NCI-H2196 (cell line): Measurements from ENCODE around the gene MOB3B.

Experiments
- DNase-seq: peaks from one replicate; lab custom pipeline; 2025; ENCODE audit not compliant: unreplicated experiment; lab: John Stamatoyannopoulos, UW

MOB3B gene

GRCh38 chr9:27368316-27368985, 161.2 kb downstream of the MOB3B start:
- no peak for DNase-seq

GRCh38 chr9:27367921-27368315, 161.7 kb downstream of the MOB3B start:
- DNase-seq = no peak

DNA sequence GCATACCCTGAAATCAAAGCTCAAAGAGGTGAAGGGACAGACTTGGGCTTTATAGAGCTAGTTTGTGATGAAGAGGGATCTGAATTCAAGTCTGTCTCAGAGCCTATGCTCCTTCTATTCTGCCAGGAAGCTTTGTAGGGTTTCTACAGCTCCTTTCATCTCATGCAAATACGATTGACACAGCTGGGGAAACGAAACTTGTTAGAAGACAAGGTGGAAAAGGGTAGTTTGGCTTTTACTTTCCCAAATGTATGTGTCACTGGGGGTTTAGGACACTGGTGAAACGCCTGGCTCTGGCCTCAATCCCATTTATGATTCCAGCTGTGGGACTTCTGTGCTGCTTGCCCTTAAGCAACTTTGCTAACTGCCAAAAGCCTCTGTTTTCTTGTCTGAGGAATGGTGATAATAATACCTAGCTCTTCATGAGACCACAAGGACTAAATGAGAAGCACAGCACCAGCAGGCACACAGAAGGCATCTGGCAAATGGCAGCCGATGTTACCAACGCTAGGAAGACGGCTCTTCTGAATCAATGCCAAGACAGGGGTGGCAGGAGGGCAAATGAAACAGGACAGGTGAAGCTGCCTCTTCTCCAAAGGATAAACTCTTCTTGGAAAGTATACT, 162.3 kb downstream of the MOB3B start:
- DNase-seq = no peak

GRCh38 chr9:27365707-27366376, 163.8 kb downstream of the MOB3B start:
- DNase-seq = no peak

DNA sequence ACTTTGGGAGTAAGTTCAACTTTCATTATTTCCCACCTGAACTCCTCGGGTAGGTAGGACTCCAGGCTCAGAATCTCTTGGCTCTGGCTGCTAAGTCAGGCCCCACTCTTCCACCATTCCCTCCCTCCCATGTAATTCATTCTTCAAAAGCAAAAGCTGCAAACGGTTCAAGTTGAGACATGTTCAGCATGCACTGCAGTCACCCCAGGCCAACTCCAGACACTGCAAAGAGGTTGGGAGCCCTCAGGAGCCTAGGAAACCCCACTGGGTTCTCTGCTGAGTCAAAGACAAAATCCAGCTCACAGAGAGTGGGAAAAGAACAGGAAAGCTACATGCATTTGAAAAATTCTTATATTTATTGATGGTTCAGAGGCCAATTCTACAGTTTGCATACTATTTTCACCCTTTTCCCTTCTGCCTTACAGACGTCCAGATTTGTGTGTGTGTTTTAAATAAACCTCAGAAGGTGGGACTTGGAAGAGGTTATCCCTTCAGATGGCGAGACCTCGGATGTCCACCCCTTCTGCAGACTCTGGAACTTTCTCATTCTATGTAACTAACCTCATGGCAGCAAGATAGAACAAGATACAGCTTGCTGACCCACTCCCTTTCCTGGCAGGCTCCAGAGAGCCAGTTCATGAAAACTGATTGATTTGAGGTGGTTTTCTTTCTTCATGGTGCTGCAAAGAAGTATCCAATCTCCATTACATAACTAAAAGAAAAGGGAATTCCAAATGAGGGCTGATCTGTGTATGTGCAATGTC, 167.0 kb downstream of the MOB3B start:
- DNase-seq = no peak

DNA sequence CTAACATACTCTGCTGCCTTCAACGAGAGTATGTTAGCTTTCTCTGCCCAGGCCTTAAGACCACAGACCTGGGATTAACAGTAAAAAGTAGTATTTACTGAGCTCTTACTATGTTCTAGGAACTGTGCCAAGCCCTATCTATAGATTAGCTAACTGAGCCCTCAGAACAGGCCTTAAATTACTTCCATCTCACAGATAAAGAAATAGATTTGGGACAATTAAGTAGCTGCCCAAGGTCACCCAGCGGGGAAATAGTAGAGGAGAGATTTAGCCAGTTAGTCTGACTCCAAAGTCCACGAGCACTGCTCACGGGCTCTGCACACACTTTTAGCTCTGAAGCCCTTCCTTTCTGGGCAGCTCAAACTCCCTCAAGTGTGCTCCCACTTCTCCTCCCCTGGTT, 168.1 kb downstream of the MOB3B start:
- DNase-seq = no peak

GRCh38 chr9:27359763-27360162, 169.9 kb downstream of the MOB3B start:
- no peak for DNase-seq

GRCh38 chr9:27358007-27358406, 171.6 kb downstream of the MOB3B start:
- DNase-seq = no peak

- DNase-seq = no peak
These were observed 173.2 kb downstream of the MOB3B start for GRCh38 chr9:27356446-27356845.

DNA sequence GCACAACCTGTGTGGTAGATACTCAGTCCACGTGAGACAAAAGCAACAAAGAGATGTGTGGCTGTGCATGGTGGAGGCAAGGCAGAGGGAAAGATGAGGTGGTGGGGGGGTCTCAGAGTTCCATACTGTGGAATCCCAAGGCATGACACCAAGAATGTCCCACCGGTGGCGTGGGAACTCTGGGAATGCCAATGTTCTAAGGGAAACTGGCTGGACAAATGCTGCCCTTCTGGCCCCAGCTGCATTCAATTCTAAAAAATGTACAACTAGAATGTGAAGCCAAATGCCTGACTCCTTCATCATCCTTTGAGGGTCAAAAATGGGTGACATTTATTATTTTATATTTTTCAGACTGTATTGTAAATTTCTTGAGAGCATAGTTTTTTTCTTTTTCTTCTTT, 174.4 kb downstream of the MOB3B start:
- no peak for DNase-seq

GRCh38 chr9:27353474-27354229, 176.0 kb downstream of the MOB3B start:
- DNase-seq = no peak

- DNase-seq = no peak
These were observed 176.5 kb downstream of the MOB3B start for GRCh38 chr9:27353166-27353473.

- no peak for DNase-seq
These were observed 177.0 kb downstream of the MOB3B start for GRCh38 chr9:27352457-27353165.

DNA sequence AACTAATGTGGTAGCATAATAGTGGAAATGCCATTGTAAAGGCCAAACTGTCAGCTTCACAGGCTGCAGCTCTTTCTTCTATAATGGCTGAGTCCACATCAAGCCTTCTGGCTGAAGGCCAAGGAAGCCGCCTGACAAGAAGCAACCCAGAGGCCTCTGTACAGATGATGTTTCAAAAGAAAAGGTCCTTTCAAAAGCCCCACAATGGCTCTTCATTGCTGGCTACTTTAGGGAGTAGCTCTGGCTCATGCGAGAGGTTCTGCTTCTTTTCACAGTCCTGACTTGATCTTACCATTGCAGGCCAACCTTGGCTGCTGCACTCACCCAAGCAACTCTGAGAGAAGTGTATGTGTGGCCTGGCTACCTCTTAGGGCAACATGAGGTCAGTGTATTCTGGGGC, 178.2 kb downstream of the MOB3B start:
- DNase-seq = no peak

DNA sequence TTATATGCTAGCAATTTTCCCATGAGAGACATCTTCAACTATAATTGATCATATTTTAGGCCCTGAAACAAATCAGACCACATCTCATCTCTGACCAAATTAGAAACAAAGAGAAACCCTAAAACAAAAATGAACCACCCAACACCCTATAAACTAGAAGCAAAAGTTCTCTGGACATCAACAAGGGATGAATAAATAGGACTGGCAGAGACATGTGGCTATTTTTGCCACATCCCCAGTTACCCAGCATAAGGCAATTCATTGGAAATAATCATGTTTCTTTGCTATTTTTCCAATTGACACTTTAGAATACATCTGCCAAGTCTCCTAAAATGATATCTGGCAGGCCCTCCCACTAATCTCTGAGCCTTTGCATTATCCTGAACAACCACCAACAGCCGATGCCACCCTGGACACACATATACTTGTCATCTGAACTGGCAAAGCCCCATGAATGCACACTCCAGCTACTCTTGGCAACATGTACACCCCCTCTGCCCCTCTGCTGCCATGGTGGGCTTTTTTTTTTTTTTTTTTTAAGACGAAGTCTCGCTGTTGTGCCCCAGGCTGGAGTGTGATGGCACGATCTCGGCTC, 179.1 kb downstream of the MOB3B start:
- DNase-seq = no peak

GRCh38 chr9:27349698-27350080, 179.9 kb downstream of the MOB3B start:
- no peak for DNase-seq

DNA sequence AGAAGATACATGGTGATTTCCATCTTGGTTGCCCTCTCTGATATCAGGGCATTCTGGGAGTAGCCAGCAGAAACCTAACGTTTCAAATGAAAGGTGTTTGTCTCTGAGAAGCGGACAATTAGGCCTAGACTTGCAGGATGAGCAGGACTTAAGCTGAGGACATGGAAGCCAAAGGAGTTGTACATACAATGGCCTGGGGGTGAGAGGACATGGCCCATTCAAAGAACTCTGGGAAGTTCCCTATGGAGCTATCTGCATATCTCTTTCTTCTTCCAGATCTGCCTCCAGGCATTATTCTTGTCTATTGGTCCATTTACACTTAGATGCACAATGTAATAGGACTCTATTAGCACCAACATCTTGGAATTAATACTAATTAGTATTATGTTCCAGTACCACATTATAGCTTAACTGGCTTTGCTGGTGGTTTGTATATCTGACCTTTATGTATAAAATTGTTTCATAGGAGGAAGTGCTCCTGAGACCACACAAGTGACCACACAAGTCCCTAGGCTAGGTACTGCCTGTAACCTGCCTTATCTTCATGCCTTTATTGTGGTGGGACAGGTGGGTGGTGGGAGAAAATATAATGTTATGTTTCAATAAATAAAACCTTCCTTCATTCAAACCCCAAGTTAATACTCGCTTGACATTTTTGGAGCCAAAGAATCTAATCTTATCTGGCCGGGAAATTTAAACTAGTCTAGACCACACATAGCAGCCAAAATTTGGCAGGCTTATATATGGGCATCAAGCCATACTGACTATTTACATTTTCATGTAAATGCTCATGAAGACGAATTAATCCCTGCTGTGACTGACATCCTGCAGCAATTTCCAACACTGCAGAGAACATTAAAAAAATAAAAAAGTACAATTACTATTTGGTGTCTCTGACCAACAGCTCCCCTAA, 180.6 kb downstream of the MOB3B start:
- DNase-seq = no peak

DNA sequence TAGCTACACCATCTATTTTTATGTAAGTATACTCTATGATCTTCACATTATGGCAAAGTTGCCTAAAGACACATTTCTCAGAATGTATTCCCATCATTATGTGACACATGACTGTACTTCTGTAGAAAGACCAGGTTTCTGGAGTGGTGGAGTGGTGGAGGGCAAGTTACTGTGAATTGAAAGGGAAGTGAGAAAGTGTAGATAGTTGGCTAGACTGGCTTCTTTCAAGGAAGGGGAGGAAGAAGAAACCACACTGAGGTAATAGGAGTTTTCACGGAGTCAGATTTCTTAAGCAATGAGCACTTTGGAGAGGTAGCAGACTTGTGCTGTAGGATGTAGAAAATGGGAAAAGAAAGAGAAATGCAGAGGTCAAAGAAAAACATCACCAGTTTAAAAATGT, 181.7 kb downstream of the MOB3B start:
- DNase-seq = no peak

DNA sequence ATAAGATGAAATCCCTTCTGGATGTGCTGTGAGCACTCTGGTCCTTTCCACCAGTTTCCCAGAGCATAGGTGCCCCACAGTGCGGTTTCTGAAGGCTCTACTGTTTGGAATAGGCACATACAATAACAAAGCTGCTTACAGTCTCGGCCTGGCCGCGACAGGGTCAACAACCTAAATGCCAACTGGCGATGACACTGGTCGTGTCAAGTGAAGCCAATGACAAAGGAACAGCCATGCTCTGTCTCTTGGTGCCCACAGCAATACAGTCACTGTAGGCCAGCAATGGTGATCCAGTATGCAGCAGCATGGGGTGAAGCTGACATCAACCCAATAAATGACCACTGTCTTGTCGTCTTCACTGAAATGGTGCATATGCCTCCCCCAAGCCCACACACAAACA, 184.8 kb downstream of the MOB3B start:
- DNase-seq = no peak
